WTC11 (cell line): ENCODE measurements around the gene CERS4. TPM values are rescaled to one million over a fixed set of nuclear protein-coding genes. Genes with fewer than 3 reads are reported as not detected.
"Not testable (repeated sequence)": the region's sequence is repeated elsewhere in the genome, so short reads cannot be mapped to it uniquely, and the experiment has no call there.

ENCODE experiments used
- ATAC-seq: fragments of 200-7000 bp; cut with Tn5 transposase; 2 replicates; pipeline ENCODE4 v1.10.0; 2021; ENCODE audit warnings: mild to moderate bottlenecking, moderate library complexity
- CTCF ChIA-PET: fragments of 300-600 bp; sonication (Branson Sonifier 250); formaldehyde crosslinking; loops from one replicate; lab custom pipeline; 2021; ENCODE audit warnings: antibody characterized with exemption; lab: Charles Lee
- POLR2A ChIA-PET: fragments of 350-600 bp; sonication (Branson Sonifier 250); formaldehyde crosslinking; loops from one replicate; lab custom pipeline; 2021; ENCODE audit warnings: antibody characterized with exemption; lab: Charles Lee
- DNase-seq: peaks from one replicate; pipeline ENCODE4 v3.0.0; 2021; ENCODE audit warnings: low spot score
- H3K27ac Mint-ChIP-seq: 2 replicates; pipeline ENCODE4 v1.8.0; 2021; ENCODE audit warnings: mixed read lengths
- H3K27me3 Mint-ChIP-seq: 2 replicates; pipeline ENCODE4 v1.8.0; 2021; ENCODE audit warnings: low read depth, mild to moderate bottlenecking, moderate library complexity, mixed read lengths
- H3K36me3 Mint-ChIP-seq: 2 replicates; pipeline ENCODE4 v1.8.0; 2021; ENCODE audit warnings: mixed read lengths
- H3K4me1 Mint-ChIP-seq: 2 replicates; pipeline ENCODE4 v1.8.0; 2022; ENCODE audit warnings: mixed read lengths
- H3K4me3 Mint-ChIP-seq: 2 replicates; pipeline ENCODE4 v1.8.0; 2021; ENCODE audit warnings: mild to moderate bottlenecking, moderate library complexity, mixed read lengths
- H3K9me3 Mint-ChIP-seq: 2 replicates; pipeline ENCODE4 v1.8.0; 2021; ENCODE audit warnings: mixed read lengths
- ATF1 ChIP-seq: sonication (generic); formaldehyde crosslinking; IDR thresholded peaks from 2 replicates; pipeline ENCODE4 v1.8.1; 2023; ENCODE audit warnings: mild to moderate bottlenecking, moderate library complexity, missing genetic modification reagents
- ATF2 ChIP-seq: sonication (generic); formaldehyde crosslinking; IDR thresholded peaks from 2 replicates; pipeline ENCODE4 v1.8.1; 2022; ENCODE audit warnings: low read depth, missing genetic modification reagents, borderline replicate concordance
- ERG ChIP-seq: fragments of 250-450 bp; sonication (Bioruptor Pico); IDR thresholded peaks from 2 replicates; pipeline ENCODE4 v1.8.0; 2021; ENCODE audit warnings: mild to moderate bottlenecking
- GRHL2 ChIP-seq: fragments of 250-450 bp; sonication (Bioruptor Pico); IDR thresholded peaks from 2 replicates; pipeline ENCODE4 v1.8.0; 2022; ENCODE audit warnings: mild to moderate bottlenecking, moderate library complexity; ENCODE audit not compliant: insufficient replicate concordance, severe bottlenecking
- HMGXB4 ChIP-seq: sonication (generic); formaldehyde crosslinking; IDR thresholded peaks from 2 replicates; pipeline ENCODE4 v1.8.1; 2023; ENCODE audit warnings: mild to moderate bottlenecking, moderate library complexity, missing genetic modification reagents
- IRF2 ChIP-seq: sonication (generic); formaldehyde crosslinking; IDR thresholded peaks from 2 replicates; pipeline ENCODE4 v1.8.0; 2022; ENCODE audit warnings: low read depth, missing genetic modification reagents, borderline replicate concordance
- KAT7 ChIP-seq: sonication (generic); formaldehyde crosslinking; IDR thresholded peaks from 2 replicates; pipeline ENCODE4 v1.8.1; 2023; ENCODE audit warnings: missing genetic modification reagents, mild to moderate bottlenecking, borderline replicate concordance
- MXD4 ChIP-seq: fragments of 250-450 bp; sonication (Bioruptor Pico); IDR thresholded peaks from 2 replicates; pipeline ENCODE4 v1.8.0; 2021; ENCODE audit warnings: mild to moderate bottlenecking, moderate library complexity, borderline replicate concordance
- MYBL2 ChIP-seq: sonication (generic); formaldehyde crosslinking; IDR thresholded peaks from 2 replicates; pipeline ENCODE4 v1.8.1; 2023; ENCODE audit warnings: mild to moderate bottlenecking, moderate library complexity, missing genetic modification reagents
- NFYB ChIP-seq: sonication (generic); formaldehyde crosslinking; conservative IDR thresholded peaks from 2 replicates; pipeline ENCODE4 v1.8.0; 2022; ENCODE audit warnings: low read depth, missing genetic modification reagents
- NR3C1 ChIP-seq: sonication (generic); formaldehyde crosslinking; conservative IDR thresholded peaks from 2 replicates; pipeline ENCODE4 v1.8.1; 2023; ENCODE audit warnings: low read depth, mild to moderate bottlenecking, missing genetic modification reagents
- TCF7 ChIP-seq: sonication (generic); formaldehyde crosslinking; IDR thresholded peaks from 2 replicates; pipeline ENCODE4 v1.8.0; 2022; ENCODE audit warnings: mild to moderate bottlenecking, low read depth, missing genetic modification reagents, moderate library complexity
- TEAD4 ChIP-seq: sonication (generic); formaldehyde crosslinking; IDR thresholded peaks from 2 replicates; pipeline ENCODE4 v1.8.0; 2022; ENCODE audit warnings: mild to moderate bottlenecking, missing genetic modification reagents
- USF2 ChIP-seq: sonication (generic); formaldehyde crosslinking; IDR thresholded peaks from 2 replicates; pipeline ENCODE4 v1.8.1; 2023; ENCODE audit warnings: mild to moderate bottlenecking, missing genetic modification reagents, moderate library complexity
- ZBTB43 ChIP-seq: sonication (generic); formaldehyde crosslinking; IDR thresholded peaks from 2 replicates; pipeline ENCODE4 v1.8.1; 2023; ENCODE audit warnings: mild to moderate bottlenecking, missing genetic modification reagents
- ZMAT4 ChIP-seq: fragments of 250-450 bp; sonication (Bioruptor Pico); IDR thresholded peaks from 2 replicates; pipeline ENCODE4 v1.9.0; 2021; ENCODE audit warnings: mild to moderate bottlenecking
- ZNF138 ChIP-seq: sonication (generic); formaldehyde crosslinking; conservative IDR thresholded peaks from 2 replicates; pipeline ENCODE4 v1.8.1; 2022; ENCODE audit warnings: mild to moderate bottlenecking, moderate library complexity, missing genetic modification reagents
- ZNF263 ChIP-seq: sonication (generic); formaldehyde crosslinking; IDR thresholded peaks from 2 replicates; pipeline ENCODE4 v1.8.1; 2022; ENCODE audit warnings: low read depth, mild to moderate bottlenecking, moderate library complexity, missing genetic modification reagents
- ZNF396 ChIP-seq: fragments of 250-450 bp; sonication (Bioruptor Pico); IDR thresholded peaks from 2 replicates; pipeline ENCODE4 v1.8.0; 2021; ENCODE audit warnings: mild to moderate bottlenecking, moderate library complexity, borderline replicate concordance
- total RNA-seq: library from RNA; stranded (reverse); gene quantifications from 3 replicates; pipeline ENCODE4 v1.2.3, GENCODE V29; 2021

The CERS4 gene
- total RNA-seq, 1 experiment from 2014 or later, result 116 TPM

GRCh38 chr19:8221161-8221560 is 12.0 kb downstream of the CERS4 start (continued):
- TF ChIP-seq ERG (CRISPR knock-in tag), result no peak
- TF ChIP-seq, all 79 proteins: peak for 0

- POLR2A ChIA-PET, ATAC-seq, H3K4me3 Mint-ChIP-seq, DNase-seq, H3K27me3 Mint-ChIP-seq, H3K9me3 Mint-ChIP-seq, H3K27ac Mint-ChIP-seq: not testable (repeated sequence)
- Mint-ChIP-seq H3K4me1 (peaks cover 13% of the 10 kb centered on the region), H3K36me3 (peaks cover 16% of the 10 kb centered on the region)
- CTCF ChIA-PET, result interaction anchor here (0.5 to 1.6 kb wide), 2 partner anchors 65 to 1834 kb away, joined by 4 to 5 read pairs; no protein-coding TSS in a partner anchor
Observed at GRCh38 chr19:8223442-8223841, 14.3 kb downstream of the CERS4 start.

- no peak for TF ChIP-seq ZBTB43 (CRISPR knock-in tag)
- no peak for TF ChIP-seq ZMAT4 (CRISPR knock-in tag)
- no peak for DNase-seq
- H3K36me3 Mint-ChIP-seq, result peaks cover 16% of the 10 kb centered on the region
- H3K9me3 Mint-ChIP-seq, result no peaks in the 10 kb centered on the region
- H3K4me1 Mint-ChIP-seq, result peaks cover 13% of the 10 kb centered on the region
- CTCF ChIA-PET, result interaction anchor here (0.6 to 1.7 kb wide), 4 partner anchors 14 to 296 kb away, joined by 3 to 5 read pairs (median 4); no protein-coding TSS in a partner anchor
- POLR2A ChIA-PET, result no interaction called here
- peak overlapping the region; percentile 94 for H3K27ac Mint-ChIP-seq
- no peaks in the 10 kb centered on the region for H3K27me3 Mint-ChIP-seq
- H3K4me3 Mint-ChIP-seq, result no peak overlapping the region
- ATAC-seq, result 0 out of 2 replicates have a peak, but pooled peaks have one; percentile 20
Observed at GRCh38 chr19:8224394-8225145, 15.4 kb downstream of the CERS4 start.

GRCh38 chr19:8231073-8231604 is 22.0 kb downstream of the CERS4 start:
- ATAC-seq, result no peak
- no peak for TF ChIP-seq ZBTB43 (CRISPR knock-in tag)
- no peak for TF ChIP-seq ZNF138
- no peak for TF ChIP-seq MXD4 (CRISPR knock-in tag)
- TF ChIP-seq HMGXB4 (CRISPR knock-in tag), result no peak
- TF ChIP-seq NFYB, result no peak
- no peak for TF ChIP-seq USF2 (CRISPR knock-in tag)
- TF ChIP-seq TEAD4, result no peak
- TF ChIP-seq ATF2 (CRISPR knock-in tag), result no peak
- no peak for TF ChIP-seq ZNF396 (CRISPR knock-in tag)
- TF ChIP-seq ZNF263, result no peak
- TF ChIP-seq NR3C1 (CRISPR knock-in tag), result no peak
- TF ChIP-seq TCF7 (CRISPR knock-in tag), result no peak
- TF ChIP-seq ATF1 (CRISPR knock-in tag), result no peak
- TF ChIP-seq GRHL2 (CRISPR knock-in tag), result no peak
- no peak for TF ChIP-seq IRF2
- TF ChIP-seq KAT7 (CRISPR knock-in tag), result no peak
- no peak for TF ChIP-seq MYBL2 (CRISPR knock-in tag)
- H3K9me3 Mint-ChIP-seq, result peaks cover 4% of the 10 kb centered on the region; the same call in 1 of the 2 replicates
- H3K27me3 Mint-ChIP-seq, result no peaks in the 10 kb centered on the region
- H3K4me3 Mint-ChIP-seq, result no peak overlapping the region
- ChIA-PET CTCF (interaction anchor here (0.7 to 1.1 kb wide), 2 partner anchors 12 to 55 kb away, joined by 3 read pairs; no protein-coding TSS in a partner anchor), POLR2A (interaction anchor here (0.7 kb wide), 1 partner anchor 14 kb away, joined by 8 read pairs; no protein-coding TSS in a partner anchor)
- H3K36me3 Mint-ChIP-seq, result peaks cover 17% of the 10 kb centered on the region
- H3K27ac Mint-ChIP-seq, result no peak overlapping the region
- H3K4me1 Mint-ChIP-seq, result no peaks in the 10 kb centered on the region
- no peak for DNase-seq
